Stimulated activated CD4-positive, alpha-beta T cell treated with anti-CD3 and anti-CD28 coated beads, Interleukin-12 subunit alpha, Interleukin-12 subunit beta, amount 100 ng/mL, for 48 hours (primary cell): Measurements from ENCODE around the gene JARID2.
"Not testable (repeated sequence)": the region's sequence is repeated elsewhere in the genome, so short reads cannot be mapped to it uniquely, and the experiment has no call there.

ENCODE experiments used
- DNase-seq, 3 donors: peaks; one replicate each; pipeline ENCODE4 v3.0.0-alpha.2; 2020; ENCODE audit warnings: low read depth in 2 of 3, low spot score in 1 of 3

The JARID2 gene

GRCh38 chr6:15287670-15288375, 42.0 kb downstream of the JARID2 start:
- DNase-seq = no peak

GRCh38 chr6:15288856-15289255, 43.0 kb downstream of the JARID2 start:
- DNase-seq = no peak

- DNase-seq = not testable (repeated sequence)
Measured at GRCh38 chr6:15289456-15289855, 43.6 kb downstream of the JARID2 start.

GRCh38 chr6:15290067-15290680, 44.3 kb downstream of the JARID2 start:
- DNase-seq = no peak

GRCh38 chr6:15290962-15291704, 45.3 kb downstream of the JARID2 start:
- DNase-seq = no peak

GRCh38 chr6:15292721-15293302, 46.9 kb downstream of the JARID2 start:
- DNase-seq = no peak

- DNase-seq = no peak
Measured at GRCh38 chr6:15293674-15294073, 47.8 kb downstream of the JARID2 start.

- DNase-seq = no peak
Measured at GRCh38 chr6:15294504-15294903, 48.6 kb downstream of the JARID2 start.

GRCh38 chr6:15296249-15296648, 50.4 kb downstream of the JARID2 start:
- no peak for DNase-seq

GRCh38 chr6:15296735-15297134, 50.9 kb downstream of the JARID2 start:
- DNase-seq = peak in 2 of 3 donors; percentile 17 to 18

- not testable (repeated sequence) for DNase-seq
Measured at GRCh38 chr6:15297167-15297566, 51.3 kb downstream of the JARID2 start.

- DNase-seq = no peak
Measured at GRCh38 chr6:15297895-15298590, 52.2 kb downstream of the JARID2 start.

- no peak for DNase-seq
Measured at GRCh38 chr6:15299430-15300131, 53.7 kb downstream of the JARID2 start.

- no peak for DNase-seq
Measured at GRCh38 chr6:15301179-15302006, 55.5 kb downstream of the JARID2 start.

GRCh38 chr6:15303162-15303919, 57.5 kb downstream of the JARID2 start:
- DNase-seq = no peak

- no peak for DNase-seq
Measured at GRCh38 chr6:15303920-15304291, 58.0 kb downstream of the JARID2 start.

GRCh38 chr6:15304337-15305042, 58.6 kb downstream of the JARID2 start:
- DNase-seq = no peak

GRCh38 chr6:15305496-15305895, 59.6 kb downstream of the JARID2 start:
- DNase-seq = no peak
